KMS-11 (cell line): ENCODE data around the gene TTC9B.

Experiments
- H2AFZ ChIP-seq: fragments of 200-600 bp; sonication (generic); 2 replicates; pipeline ENCODE4 v1.6.1; 2016; ENCODE audit warnings: antibody characterized with exemption, mixed run types, low read depth
- H3K27ac ChIP-seq: fragments of 200-600 bp; sonication (generic); 2 replicates; pipeline ENCODE4 v1.6.1; 2016; ENCODE audit warnings: mild to moderate bottlenecking, mixed run types
- H3K27me3 ChIP-seq: fragments of 200-600 bp; sonication (generic); 2 replicates; pipeline ENCODE4 v1.6.1; 2017; ENCODE audit warnings: mild to moderate bottlenecking, low read depth, mixed run types, moderate library complexity; ENCODE audit not compliant: insufficient read depth
- H3K36me3 ChIP-seq: fragments of 200-600 bp; sonication (generic); 2 replicates; pipeline ENCODE4 v1.6.1; 2017; ENCODE audit warnings: mild to moderate bottlenecking, mixed run types; ENCODE audit not compliant: insufficient read depth
- H3K4me1 ChIP-seq: fragments of 200-600 bp; sonication (generic); 2 replicates; pipeline ENCODE4 v1.6.1; 2016; ENCODE audit warnings: mild to moderate bottlenecking, low read depth, mixed run types; ENCODE audit not compliant: poor library complexity, severe bottlenecking
- H3K4me2 ChIP-seq: fragments of 200-600 bp; sonication (generic); 2 replicates; pipeline ENCODE4 v1.7.0; 2016; ENCODE audit warnings: mild to moderate bottlenecking, mixed run types
- H3K4me3 ChIP-seq: fragments of 200-600 bp; sonication (generic); IDR thresholded peaks from 2 replicates; pipeline ENCODE4 v1.6.1; 2017; ENCODE audit warnings: low read depth, low read length, mixed read lengths; ENCODE audit not compliant: insufficient read depth
- H3K79me2 ChIP-seq: fragments of 200-600 bp; sonication (generic); 2 replicates; pipeline ENCODE4 v1.6.1; 2016; ENCODE audit warnings: low read depth, mixed run types; ENCODE audit not compliant: insufficient read depth
- H3K9ac ChIP-seq: fragments of 200-600 bp; sonication (generic); 2 replicates; pipeline ENCODE4 v1.6.1; 2016; ENCODE audit warnings: mild to moderate bottlenecking, mixed run types
- H4K20me1 ChIP-seq: fragments of 200-600 bp; sonication (generic); 2 replicates; pipeline ENCODE4 v1.6.1; 2016; ENCODE audit warnings: mild to moderate bottlenecking, mixed run types; ENCODE audit not compliant: insufficient read depth
- CTCF ChIP-seq: fragments of 200-600 bp; sonication (generic); conservative IDR thresholded peaks from 2 replicates; pipeline ENCODE4 v1.6.1; 2017; ENCODE audit warnings: low read depth, mild to moderate bottlenecking, antibody characterized with exemption, low read length, moderate library complexity, mixed read lengths

TTC9B gene

GRCh38 chr19:40241125-40241808 is 23.1 kb upstream of the TTC9B start:
- H3K36me3 ChIP-seq: peaks cover 5% of the 10 kb centered on the region; the same call in 1 of the 2 replicates

GRCh38 chr19:40240332-40240731 is 22.1 kb upstream of the TTC9B start:
- no peak overlapping the region for H3K4me3 ChIP-seq
- H3K79me2 ChIP-seq: peaks cover 7% of the 10 kb centered on the region; the same call in 1 of the 2 replicates
- H3K36me3 ChIP-seq: peaks cover 5% of the 10 kb centered on the region; the same call in 1 of the 2 replicates
- no peak overlapping the region for H3K4me2 ChIP-seq
- no peak overlapping the region for H2AFZ ChIP-seq
- TF ChIP-seq CTCF: no peak
- H3K27me3 ChIP-seq: no peaks in the 10 kb centered on the region
- no peak overlapping the region for H3K9ac ChIP-seq
- no peak overlapping the region for H3K27ac ChIP-seq
- no peaks in the 10 kb centered on the region for H3K4me1 ChIP-seq
- no peaks in the 10 kb centered on the region for H4K20me1 ChIP-seq

More at GRCh38 chr19:40241125-40241808, 23.1 kb upstream of the TTC9B start:
- no peak overlapping the region for H3K4me3 ChIP-seq
- H3K27me3 ChIP-seq: no peaks in the 10 kb centered on the region
- no peak overlapping the region for H3K9ac ChIP-seq
- TF ChIP-seq CTCF: no peak
- H3K27ac ChIP-seq: no peak overlapping the region
- no peaks in the 10 kb centered on the region for H4K20me1 ChIP-seq
- no peaks in the 10 kb centered on the region for H3K4me1 ChIP-seq
- H3K79me2 ChIP-seq: peaks cover 7% of the 10 kb centered on the region; the same call in 1 of the 2 replicates
- H2AFZ ChIP-seq: no peak overlapping the region
- no peak overlapping the region for H3K4me2 ChIP-seq

- H2AFZ ChIP-seq: no peak overlapping the region
- H3K36me3 ChIP-seq: peaks cover 5% of the 10 kb centered on the region; the same call in 1 of the 2 replicates
- no peaks in the 10 kb centered on the region for H3K4me1 ChIP-seq
- no peak overlapping the region for H3K4me3 ChIP-seq
- H3K27me3 ChIP-seq: no peaks in the 10 kb centered on the region
- no peak for TF ChIP-seq CTCF
- H4K20me1 ChIP-seq: no peaks in the 10 kb centered on the region
- H3K9ac ChIP-seq: no peak overlapping the region
- no peak overlapping the region for H3K27ac ChIP-seq
- peaks cover 5% of the 10 kb centered on the region; the same call in 1 of the 2 replicates for H3K79me2 ChIP-seq
- H3K4me2 ChIP-seq: no peak overlapping the region
Measured at GRCh38 chr19:40239415-40240226, 21.4 kb upstream of the TTC9B start.

GRCh38 chr19:40238775-40239174 is 20.6 kb upstream of the TTC9B start:
- Histone ChIP-seq H3K27ac (no peak overlapping the region), H3K27me3 (no peaks in the 10 kb centered on the region), H3K9ac (no peak overlapping the region), H3K4me1 (no peaks in the 10 kb centered on the region), H3K79me2 (no peaks in the 10 kb centered on the region), H3K4me2 (no peak overlapping the region), H3K4me3 (no peak overlapping the region), H4K20me1 (no peaks in the 10 kb centered on the region), H2AFZ (no peak overlapping the region), H3K36me3 (peaks cover 5% of the 10 kb centered on the region; the same call in 1 of the 2 replicates)
- TF ChIP-seq CTCF: no peak
